HL-60/S4 treated with phorbol 12-myristate 13-acetate at 8.2 ng/mL for 4 days and 3 days (cell line): ENCODE results near the gene HMGN5.

ENCODE experiments used
- in situ Hi-C: fragments of 300-500 bp; cut with MboI; formaldehyde crosslinking; loops from 2 replicates; pipeline ENCODE4 v1.15.0; 2022; ENCODE audit warnings: low sequenced_read_pairs

Gene HMGN5

GRCh38 chrX:81120936-81121371 is 80.8 kb downstream of the HMGN5 start:
- in situ Hi-C loops, result no loop called here

GRCh38 chrX:81120258-81120935 is 81.3 kb downstream of the HMGN5 start:
- in situ Hi-C loops, result no loop called here

GRCh38 chrX:81114757-81115156 is 87.0 kb downstream of the HMGN5 start:
- in situ Hi-C loops, result no loop called here

GRCh38 chrX:81110286-81110685 is 91.4 kb downstream of the HMGN5 start:
- in situ Hi-C loops, result no loop called here

GRCh38 chrX:81082649-81083048 is 119.1 kb downstream of the HMGN5 start:
- in situ Hi-C loops, result no loop called here
